ENCODE results near the gene TSPAN14.

GRCh38 chr10:80473692-80474596 is 19.8 kb downstream of the TSPAN14 start:
- no peak for TF ChIP-seq CTCF (conservative IDR thresholded peaks at IDR 0.05; ENCODE audit: low read depth, low read length)
- no peak for TF ChIP-seq EZH2 (IDR thresholded peaks at IDR 0.05; ENCODE audit: low read length, unreplicated experiment)

All from PC-3 (cell line).